ENCODE data around the gene INAVA. TPM values are rescaled to one million over a fixed set of nuclear protein-coding genes. Genes with fewer than 3 reads are reported as not detected.
"Not testable (repeated sequence)": the region's sequence is repeated elsewhere in the genome, so short reads cannot be mapped to it uniquely, and the experiment has no call there.

The INAVA gene
- total and polyA plus RNA-seq, 2 experiments from 2014 or later = 51.0 to 79.7 TPM

DNA sequence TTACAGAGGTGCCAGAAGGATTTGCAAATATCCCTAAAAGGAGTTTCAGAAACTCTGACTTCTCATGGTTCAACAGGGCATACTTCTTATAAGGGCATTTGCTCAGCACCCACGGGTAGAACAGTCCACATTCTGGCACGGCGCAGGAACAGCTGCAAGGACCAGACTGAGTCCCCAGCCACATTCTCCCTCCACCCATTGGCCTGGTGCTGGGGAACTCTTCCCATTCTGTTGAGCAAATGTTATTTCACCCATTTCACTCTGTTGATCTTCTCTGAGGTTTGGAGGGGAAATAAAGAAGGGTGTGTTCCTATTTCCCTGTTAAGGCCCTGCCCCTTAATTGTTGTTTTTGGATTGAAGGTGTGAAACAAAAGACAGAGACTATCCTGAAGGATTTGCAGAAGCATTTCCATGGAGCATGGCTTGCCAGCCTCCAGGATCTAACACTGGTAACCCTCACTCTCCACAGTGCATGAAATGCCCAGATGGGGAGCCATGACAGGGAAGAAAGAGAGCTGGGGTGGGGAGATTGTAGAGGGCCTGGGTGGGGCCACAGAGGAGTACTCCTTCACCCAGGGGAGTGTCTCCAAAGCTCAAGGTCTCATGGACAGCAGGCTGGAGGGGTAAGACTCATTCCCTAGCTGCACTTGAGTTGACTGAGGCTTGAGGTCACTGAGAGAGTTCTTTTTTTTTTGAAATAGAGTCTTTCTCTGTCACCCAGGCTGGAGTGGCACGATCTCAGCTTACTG lies 35.0 kb downstream of the INAVA start:
- Histone ChIP-seq H3K9me2 (replicated peaks; ENCODE audit: insufficient read depth) (no peaks in the 10 kb centered on the region), H3K4me3 (no peak overlapping the region), H3K4me1 (ENCODE audit: insufficient read depth) (no peaks in the 10 kb centered on the region), H3K9me3 (ENCODE audit: low read depth) (no peaks in the 10 kb centered on the region), H3K27me3 (no peaks in the 10 kb centered on the region), H3K36me3 (replicated peaks; ENCODE audit: insufficient read depth, low read depth) (no peaks in the 10 kb centered on the region), H2AFZ (no peak overlapping the region), H4K20me1 (ENCODE audit: insufficient read depth, poor library complexity, severe bottlenecking) (no peaks in the 10 kb centered on the region), H3K27ac (no peak overlapping the region), H3K4me2 (no peak overlapping the region), H3K79me2 (no peaks in the 10 kb centered on the region)
- TF ChIP-seq EZH2 (IDR thresholded peaks at IDR 0.05; ENCODE audit: borderline replicate concordance) = no peak
- TF ChIP-seq, protein P1, sequence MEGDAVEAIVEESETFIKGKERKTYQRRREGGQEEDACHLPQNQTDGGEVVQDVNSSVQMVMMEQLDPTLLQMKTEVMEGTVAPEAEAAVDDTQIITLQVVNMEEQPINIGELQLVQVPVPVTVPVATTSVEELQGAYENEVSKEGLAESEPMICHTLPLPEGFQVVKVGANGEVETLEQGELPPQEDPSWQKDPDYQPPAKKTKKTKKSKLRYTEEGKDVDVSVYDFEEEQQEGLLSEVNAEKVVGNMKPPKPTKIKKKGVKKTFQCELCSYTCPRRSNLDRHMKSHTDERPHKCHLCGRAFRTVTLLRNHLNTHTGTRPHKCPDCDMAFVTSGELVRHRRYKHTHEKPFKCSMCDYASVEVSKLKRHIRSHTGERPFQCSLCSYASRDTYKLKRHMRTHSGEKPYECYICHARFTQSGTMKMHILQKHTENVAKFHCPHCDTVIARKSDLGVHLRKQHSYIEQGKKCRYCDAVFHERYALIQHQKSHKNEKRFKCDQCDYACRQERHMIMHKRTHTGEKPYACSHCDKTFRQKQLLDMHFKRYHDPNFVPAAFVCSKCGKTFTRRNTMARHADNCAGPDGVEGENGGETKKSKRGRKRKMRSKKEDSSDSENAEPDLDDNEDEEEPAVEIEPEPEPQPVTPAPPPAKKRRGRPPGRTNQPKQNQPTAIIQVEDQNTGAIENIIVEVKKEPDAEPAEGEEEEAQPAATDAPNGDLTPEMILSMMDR (IDR thresholded peaks at IDR 0.05; ENCODE audit: poor library complexity) = no peak
- no peak for TF ChIP-seq EZH2phosphoT487 (IDR thresholded peaks at IDR 0.05; ENCODE audit: low read depth, severe bottlenecking, unreplicated experiment)
- DNase-seq (ENCODE audit: low spot score) = no peak
- 85% methylated on average over 4 of the region's 4 CpGs for WGBS (ENCODE audit: low lambda C conversion rate, missing lambda C conversion rate)

DNA sequence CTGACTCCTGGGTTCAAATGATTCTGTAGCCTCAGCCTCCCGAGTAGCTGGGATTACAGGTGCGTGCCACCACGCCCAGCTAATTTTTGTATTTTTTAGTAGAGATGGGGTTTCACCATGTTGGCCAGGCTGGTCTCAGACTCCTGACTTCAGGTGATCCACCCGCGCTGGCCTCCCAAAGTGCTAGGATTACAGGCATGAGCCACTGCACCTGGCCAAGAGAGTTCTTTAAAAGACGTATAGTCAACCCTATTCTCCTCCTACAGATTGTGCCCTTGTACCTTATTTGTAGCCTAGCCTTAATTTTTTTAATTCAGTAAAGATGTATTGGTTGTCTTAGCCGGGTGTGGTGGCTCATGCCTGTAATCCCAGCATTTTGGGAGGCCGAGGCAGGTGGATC lies 35.6 kb downstream of the INAVA start:
- not testable (repeated sequence) for H3K9me3 ChIP-seq (ENCODE audit: low read depth); H3K4me1 ChIP-seq (ENCODE audit: insufficient read depth); DNase-seq (ENCODE audit: low spot score); H3K9me2 ChIP-seq (replicated peaks; ENCODE audit: insufficient read depth); H3K27ac ChIP-seq; H3K4me2 ChIP-seq; H3K79me2 ChIP-seq; H2AFZ ChIP-seq; H4K20me1 ChIP-seq (ENCODE audit: insufficient read depth, poor library complexity, severe bottlenecking); H3K27me3 ChIP-seq; H3K4me3 ChIP-seq; H3K36me3 ChIP-seq (replicated peaks; ENCODE audit: insufficient read depth, low read depth)
- WGBS (ENCODE audit: low lambda C conversion rate, missing lambda C conversion rate) = 82% methylated on average over 8 of the region's 8 CpGs

DNA sequence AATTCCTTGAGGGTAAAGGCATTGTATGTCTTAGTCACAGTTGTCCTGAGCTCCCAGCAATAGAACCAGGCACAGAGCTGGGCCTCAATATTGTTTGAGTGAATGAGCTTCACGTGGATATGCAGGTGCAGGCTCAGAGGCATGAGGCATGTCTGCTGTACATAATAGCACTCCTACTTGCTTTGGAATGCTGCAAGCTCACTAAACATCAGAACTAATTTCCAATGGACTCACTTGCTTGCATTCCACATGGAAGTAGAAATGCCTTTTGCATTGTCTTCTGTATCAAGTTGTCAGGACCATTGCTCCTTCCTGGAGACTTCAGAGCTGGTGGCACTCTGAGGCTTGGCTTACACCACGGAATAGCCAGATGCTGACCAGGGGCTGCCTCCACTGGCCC lies 37.1 kb downstream of the INAVA start:
- Histone ChIP-seq H3K27ac (no peak overlapping the region), H3K27me3 (no peaks in the 10 kb centered on the region), H3K79me2 (no peaks in the 10 kb centered on the region), H3K4me2 (no peak overlapping the region), H3K4me1 (ENCODE audit: insufficient read depth) (no peaks in the 10 kb centered on the region), H3K9me2 (replicated peaks; ENCODE audit: insufficient read depth) (no peaks in the 10 kb centered on the region), H3K4me3 (no peak overlapping the region), H4K20me1 (ENCODE audit: insufficient read depth, poor library complexity, severe bottlenecking) (no peaks in the 10 kb centered on the region), H3K9me3 (ENCODE audit: low read depth) (no peaks in the 10 kb centered on the region), H3K36me3 (replicated peaks; ENCODE audit: insufficient read depth, low read depth) (no peaks in the 10 kb centered on the region), H2AFZ (no peak overlapping the region)
- WGBS (ENCODE audit: low lambda C conversion rate, missing lambda C conversion rate) = 80% methylated on average over 2 of the region's 2 CpGs
- no peak for DNase-seq (ENCODE audit: low spot score)
- TF ChIP-seq EZH2 (IDR thresholded peaks at IDR 0.05; ENCODE audit: borderline replicate concordance) (no peak), EZH2phosphoT487 (IDR thresholded peaks at IDR 0.05; ENCODE audit: low read depth, severe bottlenecking, unreplicated experiment) (no peak)
- TF ChIP-seq, protein P1 (IDR thresholded peaks at IDR 0.05; ENCODE audit: poor library complexity) = no peak

GRCh38 chr1:200934676-200935245 lies 40.1 kb downstream of the INAVA start:
- WGBS (ENCODE audit: low lambda C conversion rate, missing lambda C conversion rate) = 92% methylated on average over 13 of the region's 13 CpGs
- H3K36me3 ChIP-seq (replicated peaks; ENCODE audit: insufficient read depth, low read depth) = no peaks in the 10 kb centered on the region
- H3K27me3 ChIP-seq = no peaks in the 10 kb centered on the region
- H3K4me2 ChIP-seq = no peak overlapping the region
- no peak for TF ChIP-seq EZH2phosphoT487 (IDR thresholded peaks at IDR 0.05; ENCODE audit: low read depth, severe bottlenecking, unreplicated experiment)
- TF ChIP-seq, protein P1 (IDR thresholded peaks at IDR 0.05; ENCODE audit: poor library complexity) = no peak
- no peak for TF ChIP-seq EZH2 (IDR thresholded peaks at IDR 0.05; ENCODE audit: borderline replicate concordance)
- H3K9me2 ChIP-seq (replicated peaks; ENCODE audit: insufficient read depth) = no peaks in the 10 kb centered on the region
- H3K79me2 ChIP-seq = no peaks in the 10 kb centered on the region
- H4K20me1 ChIP-seq (ENCODE audit: insufficient read depth, poor library complexity, severe bottlenecking) = no peaks in the 10 kb centered on the region
- H3K27ac ChIP-seq = no peak overlapping the region
- H3K4me1 ChIP-seq (ENCODE audit: insufficient read depth) = no peaks in the 10 kb centered on the region
- DNase-seq (ENCODE audit: low spot score) = no peak
- no peak overlapping the region for H2AFZ ChIP-seq
- no peaks in the 10 kb centered on the region for H3K9me3 ChIP-seq (ENCODE audit: low read depth)
- H3K4me3 ChIP-seq = no peak overlapping the region

GRCh38 chr1:200935286-200935962 lies 40.7 kb downstream of the INAVA start:
- H3K27me3 ChIP-seq; H3K9me3 ChIP-seq (ENCODE audit: low read depth); H3K79me2 ChIP-seq; H2AFZ ChIP-seq; H3K4me3 ChIP-seq; H3K36me3 ChIP-seq (replicated peaks; ENCODE audit: insufficient read depth, low read depth); H4K20me1 ChIP-seq (ENCODE audit: insufficient read depth, poor library complexity, severe bottlenecking); H3K27ac ChIP-seq; DNase-seq (ENCODE audit: low spot score); H3K4me2 ChIP-seq; H3K9me2 ChIP-seq (replicated peaks; ENCODE audit: insufficient read depth); H3K4me1 ChIP-seq (ENCODE audit: insufficient read depth): not testable (repeated sequence)
- WGBS (ENCODE audit: low lambda C conversion rate, missing lambda C conversion rate) = 95% methylated on average over 17 of the region's 18 CpGs
